ENCODE measurements around the gene SNX9. TPM values are rescaled to one million over a fixed set of nuclear protein-coding genes. Genes with fewer than 3 reads are reported as not detected.

Gene SNX9
- total RNA-seq, 1 experiment from 2014 or later, result 24.8 TPM

DNA sequence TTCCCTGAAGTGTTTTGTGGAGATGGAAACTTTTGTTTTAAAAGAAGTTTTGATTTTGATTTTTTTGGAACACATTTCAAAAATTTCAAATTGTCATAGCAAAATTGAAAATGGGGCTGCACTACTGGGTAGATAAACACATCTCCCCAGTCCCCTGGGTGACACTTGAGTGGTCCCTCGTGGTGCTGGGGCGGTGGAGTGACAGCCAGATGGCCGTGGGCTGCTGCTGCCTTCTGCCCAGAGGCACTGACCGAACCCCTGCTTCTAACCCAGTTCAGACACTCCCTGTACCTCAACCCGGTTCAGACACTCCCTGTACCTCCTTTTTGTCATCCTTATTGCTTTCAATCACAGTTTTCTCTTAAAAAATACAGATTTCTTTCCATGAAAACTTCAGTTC lies 88.7 kb downstream of the SNX9 start:
- no peak for DNase-seq (ENCODE audit: low spot score)
- Histone ChIP-seq H3K27ac (ENCODE audit: low read depth, low read length, poor library complexity, severe bottlenecking) (peak overlapping the region; percentile 48), H3K36me3 (ENCODE audit: insufficient read depth, low read length, poor library complexity, severe bottlenecking) (peaks cover 9% of the 10 kb centered on the region), H3K4me3 (ENCODE audit: low read depth, low read length, poor library complexity, severe bottlenecking) (no peak overlapping the region), H3K4me1 (ENCODE audit: insufficient read depth, low read length, poor library complexity, severe bottlenecking) (peaks cover 12% of the 10 kb centered on the region), H3K9me3 (ENCODE audit: low read depth, low read length, poor library complexity, severe bottlenecking) (no peaks in the 10 kb centered on the region), H3K27me3 (replicated peaks; ENCODE audit: insufficient read depth, low read depth, low read length, poor library complexity) (no peaks in the 10 kb centered on the region)
- TF ChIP-seq EZH2 (IDR thresholded peaks at IDR 0.05; ENCODE audit: borderline replicate concordance, low read depth, low read length, poor library complexity, severe bottlenecking), result no peak
- TF ChIP-seq, protein P1, sequence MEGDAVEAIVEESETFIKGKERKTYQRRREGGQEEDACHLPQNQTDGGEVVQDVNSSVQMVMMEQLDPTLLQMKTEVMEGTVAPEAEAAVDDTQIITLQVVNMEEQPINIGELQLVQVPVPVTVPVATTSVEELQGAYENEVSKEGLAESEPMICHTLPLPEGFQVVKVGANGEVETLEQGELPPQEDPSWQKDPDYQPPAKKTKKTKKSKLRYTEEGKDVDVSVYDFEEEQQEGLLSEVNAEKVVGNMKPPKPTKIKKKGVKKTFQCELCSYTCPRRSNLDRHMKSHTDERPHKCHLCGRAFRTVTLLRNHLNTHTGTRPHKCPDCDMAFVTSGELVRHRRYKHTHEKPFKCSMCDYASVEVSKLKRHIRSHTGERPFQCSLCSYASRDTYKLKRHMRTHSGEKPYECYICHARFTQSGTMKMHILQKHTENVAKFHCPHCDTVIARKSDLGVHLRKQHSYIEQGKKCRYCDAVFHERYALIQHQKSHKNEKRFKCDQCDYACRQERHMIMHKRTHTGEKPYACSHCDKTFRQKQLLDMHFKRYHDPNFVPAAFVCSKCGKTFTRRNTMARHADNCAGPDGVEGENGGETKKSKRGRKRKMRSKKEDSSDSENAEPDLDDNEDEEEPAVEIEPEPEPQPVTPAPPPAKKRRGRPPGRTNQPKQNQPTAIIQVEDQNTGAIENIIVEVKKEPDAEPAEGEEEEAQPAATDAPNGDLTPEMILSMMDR (conservative IDR thresholded peaks at IDR 0.05; ENCODE audit: low read depth, low read length), result no peak
- POLR2A ChIA-PET (ENCODE audit: low non-redundant PET), result no interaction called here
- intact Hi-C loops (cut with micrococcal nuclease; ENCODE audit: unreplicated experiment), result no loop called here
- no TSS peak for BruUV-seq (replicated peaks)
- CTCF ChIA-PET, result no interaction called here

DNA sequence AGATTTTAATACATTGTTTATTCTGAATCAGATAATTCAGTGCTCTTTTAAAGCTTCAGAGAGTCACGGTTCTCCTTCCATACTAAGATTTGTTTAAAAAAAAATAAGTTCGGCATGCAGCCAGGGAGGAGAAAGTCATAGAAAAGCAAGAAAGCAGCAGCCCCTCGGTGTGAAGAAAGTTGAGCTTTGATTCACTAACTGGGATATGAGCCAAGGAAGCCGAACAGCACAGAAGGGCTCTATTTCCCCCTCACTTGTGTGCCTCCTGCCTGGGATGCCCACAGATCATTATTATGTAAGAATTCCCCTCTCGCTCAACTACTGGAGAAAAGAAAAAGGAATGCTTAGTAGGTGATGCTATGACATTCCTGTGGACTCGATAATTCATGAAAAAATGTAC lies 89.3 kb downstream of the SNX9 start:
- TF ChIP-seq EZH2 (IDR thresholded peaks at IDR 0.05; ENCODE audit: borderline replicate concordance, low read depth, low read length, poor library complexity, severe bottlenecking), result no peak
- TF ChIP-seq, protein P1 (conservative IDR thresholded peaks at IDR 0.05; ENCODE audit: low read depth, low read length), result no peak
- Histone ChIP-seq H3K9me3 (ENCODE audit: low read depth, low read length, poor library complexity, severe bottlenecking) (no peaks in the 10 kb centered on the region), H3K4me3 (ENCODE audit: low read depth, low read length, poor library complexity, severe bottlenecking) (no peak overlapping the region), H3K4me1 (ENCODE audit: insufficient read depth, low read length, poor library complexity, severe bottlenecking) (peaks cover 12% of the 10 kb centered on the region), H3K27me3 (replicated peaks; ENCODE audit: insufficient read depth, low read depth, low read length, poor library complexity) (no peaks in the 10 kb centered on the region), H3K36me3 (ENCODE audit: insufficient read depth, low read length, poor library complexity, severe bottlenecking) (peaks cover 9% of the 10 kb centered on the region), H3K27ac (ENCODE audit: low read depth, low read length, poor library complexity, severe bottlenecking) (peak overlapping the region; percentile 48)
- intact Hi-C loops (cut with micrococcal nuclease; ENCODE audit: unreplicated experiment), result no loop called here
- CTCF ChIA-PET, result no interaction called here
- peak; percentile 80 for DNase-seq (ENCODE audit: low spot score)
- no TSS peak for BruUV-seq (replicated peaks)
- POLR2A ChIA-PET (ENCODE audit: low non-redundant PET), result no interaction called here

DNA sequence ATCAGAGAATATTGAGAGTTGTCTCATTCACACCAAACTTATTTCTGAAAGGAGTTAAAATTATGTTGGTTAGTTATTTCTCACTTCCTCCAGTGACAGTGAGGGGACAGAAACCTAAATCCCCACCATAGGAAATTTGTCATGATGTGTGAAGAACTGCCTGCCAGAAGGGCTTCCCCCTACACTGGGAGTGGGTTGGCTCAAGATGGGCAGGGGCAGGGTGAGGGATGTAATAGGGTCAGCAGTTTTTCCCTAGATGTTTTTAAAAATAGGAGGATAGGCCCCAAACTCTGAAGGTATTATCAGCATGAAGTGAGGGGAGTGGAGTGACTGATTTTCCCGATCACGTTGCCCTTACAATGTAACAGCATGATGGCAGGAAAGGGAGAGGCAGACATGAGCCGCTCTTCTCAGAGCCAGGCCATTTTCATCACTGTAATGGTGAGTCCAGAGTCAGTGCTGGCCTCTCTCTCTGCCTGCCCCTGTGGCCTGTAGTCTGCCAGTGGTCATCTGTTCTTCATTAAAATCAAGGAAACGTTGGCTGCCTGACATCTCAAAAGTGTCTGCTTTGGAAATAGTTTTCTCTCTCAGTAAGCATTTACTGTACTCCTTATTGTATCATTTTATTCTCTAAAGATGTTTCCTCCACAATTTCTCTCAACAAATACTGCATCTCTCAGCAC lies 98.8 kb downstream of the SNX9 start:
- Histone ChIP-seq H3K4me3 (ENCODE audit: low read depth, low read length, poor library complexity, severe bottlenecking) (no peak overlapping the region), H3K4me1 (ENCODE audit: insufficient read depth, low read length, poor library complexity, severe bottlenecking) (no peaks in the 10 kb centered on the region), H3K27me3 (replicated peaks; ENCODE audit: insufficient read depth, low read depth, low read length, poor library complexity) (no peaks in the 10 kb centered on the region), H3K36me3 (ENCODE audit: insufficient read depth, low read length, poor library complexity, severe bottlenecking) (peaks cover 28% of the 10 kb centered on the region), H3K27ac (ENCODE audit: low read depth, low read length, poor library complexity, severe bottlenecking) (no peak overlapping the region), H3K9me3 (ENCODE audit: low read depth, low read length, poor library complexity, severe bottlenecking) (no peaks in the 10 kb centered on the region)
- no TSS peak for BruUV-seq (replicated peaks)
- no peak for DNase-seq (ENCODE audit: low spot score)
- TF ChIP-seq, protein P1 (conservative IDR thresholded peaks at IDR 0.05; ENCODE audit: low read depth, low read length), result no peak
- ChIA-PET CTCF (no interaction called here), POLR2A (ENCODE audit: low non-redundant PET) (no interaction called here)
- intact Hi-C loops (cut with micrococcal nuclease; ENCODE audit: unreplicated experiment), result no loop called here
